AG09309 (cell line): ENCODE data around the gene NSD2.

ENCODE experiments used
- DNase-seq: peaks from one replicate; pipeline ENCODE4 v3.0.0-alpha.2; 2010; ENCODE audit warnings: low read depth
- H3K4me3 ChIP-seq: 2 replicates; pipeline ENCODE4 v1.5.1; 2011; ENCODE audit warnings: mild to moderate bottlenecking, low read depth, low read length, moderate library complexity; ENCODE audit not compliant: control insufficient read depth
- TF ChIP-seq, protein P1 (sequence below): IDR thresholded peaks from 2 replicates; pipeline ENCODE4 v1.5.1; 2011; ENCODE audit warnings: mild to moderate bottlenecking, low read depth, low read length, inconsistent platforms; ENCODE audit not compliant: insufficient read depth, control insufficient read depth; ENCODE audit errors: missing control alignments

Gene NSD2

DNA sequence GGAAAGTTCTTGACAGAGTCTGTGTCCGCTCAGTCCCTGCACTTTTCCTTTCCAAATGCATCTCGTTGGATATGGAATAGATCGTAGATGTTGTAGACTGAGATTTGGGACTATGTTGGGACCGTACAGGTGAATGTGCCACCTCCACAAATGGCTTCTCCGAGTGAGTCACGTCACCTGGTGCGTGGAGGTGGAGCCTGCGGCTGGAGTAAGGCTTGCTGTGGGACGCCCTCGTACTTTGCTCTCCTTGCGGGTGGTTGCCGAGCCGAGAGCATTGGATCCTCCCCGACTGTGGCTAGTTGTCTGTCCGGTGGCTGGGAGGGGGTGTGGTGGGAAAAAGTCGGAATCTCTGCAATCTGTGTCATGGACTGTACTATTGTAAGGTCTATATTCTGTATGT lies 77.0 kb downstream of the NSD2 start:
- TF ChIP-seq, protein P1, sequence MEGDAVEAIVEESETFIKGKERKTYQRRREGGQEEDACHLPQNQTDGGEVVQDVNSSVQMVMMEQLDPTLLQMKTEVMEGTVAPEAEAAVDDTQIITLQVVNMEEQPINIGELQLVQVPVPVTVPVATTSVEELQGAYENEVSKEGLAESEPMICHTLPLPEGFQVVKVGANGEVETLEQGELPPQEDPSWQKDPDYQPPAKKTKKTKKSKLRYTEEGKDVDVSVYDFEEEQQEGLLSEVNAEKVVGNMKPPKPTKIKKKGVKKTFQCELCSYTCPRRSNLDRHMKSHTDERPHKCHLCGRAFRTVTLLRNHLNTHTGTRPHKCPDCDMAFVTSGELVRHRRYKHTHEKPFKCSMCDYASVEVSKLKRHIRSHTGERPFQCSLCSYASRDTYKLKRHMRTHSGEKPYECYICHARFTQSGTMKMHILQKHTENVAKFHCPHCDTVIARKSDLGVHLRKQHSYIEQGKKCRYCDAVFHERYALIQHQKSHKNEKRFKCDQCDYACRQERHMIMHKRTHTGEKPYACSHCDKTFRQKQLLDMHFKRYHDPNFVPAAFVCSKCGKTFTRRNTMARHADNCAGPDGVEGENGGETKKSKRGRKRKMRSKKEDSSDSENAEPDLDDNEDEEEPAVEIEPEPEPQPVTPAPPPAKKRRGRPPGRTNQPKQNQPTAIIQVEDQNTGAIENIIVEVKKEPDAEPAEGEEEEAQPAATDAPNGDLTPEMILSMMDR, result no peak
- DNase-seq, result no peak
- H3K4me3 ChIP-seq, result no peak overlapping the region

DNA sequence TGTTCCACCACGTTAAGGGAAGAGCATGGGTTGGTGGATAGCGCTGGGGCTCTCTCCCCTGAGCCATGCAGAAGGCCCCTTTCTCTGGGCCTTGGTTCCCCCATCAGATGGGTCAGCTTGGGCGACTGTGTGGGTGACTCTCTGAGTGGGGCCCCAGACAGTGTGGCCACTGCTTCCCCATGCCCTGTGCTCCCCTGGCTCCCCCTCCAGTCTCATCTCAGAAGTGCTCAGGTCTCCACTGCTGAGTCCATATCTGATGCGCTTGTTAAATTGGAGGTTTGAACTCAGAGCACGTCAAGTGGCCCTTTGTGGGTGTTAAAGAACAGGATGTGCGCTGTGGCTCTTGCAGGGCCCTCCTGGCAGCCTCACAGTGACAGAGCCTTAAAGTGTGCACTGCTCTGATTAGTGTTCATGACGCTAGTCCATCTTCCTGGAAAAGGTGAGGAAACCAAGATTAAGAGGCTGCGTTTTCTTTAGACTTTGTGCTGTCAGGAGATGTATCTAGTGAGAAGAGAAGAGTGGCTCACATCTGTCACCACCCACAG lies 77.8 kb downstream of the NSD2 start:
- no peak overlapping the region for H3K4me3 ChIP-seq
- TF ChIP-seq, protein P1, result no peak
- DNase-seq, result no peak

DNA sequence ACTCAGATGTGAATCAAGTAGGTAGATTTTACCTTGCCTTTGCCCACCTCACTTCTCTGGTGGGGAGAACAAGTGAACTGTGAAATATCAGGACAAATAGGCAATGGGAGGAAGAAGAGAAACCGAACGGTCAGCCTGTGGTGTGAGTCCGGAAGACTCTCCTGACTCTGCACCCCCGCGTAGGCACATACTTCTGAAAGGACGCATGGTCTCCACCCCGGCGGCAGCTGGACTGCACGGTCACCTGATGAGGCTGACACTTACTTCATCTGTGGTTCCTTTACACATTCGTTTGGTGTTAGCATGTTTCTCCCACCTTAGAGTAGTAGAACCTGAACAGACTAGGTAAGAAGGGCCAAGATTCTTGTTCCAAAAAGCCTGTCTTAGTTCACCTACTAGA lies 79.2 kb downstream of the NSD2 start:
- no peak overlapping the region for H3K4me3 ChIP-seq
- TF ChIP-seq, protein P1, result no peak
- DNase-seq, result no peak

DNA sequence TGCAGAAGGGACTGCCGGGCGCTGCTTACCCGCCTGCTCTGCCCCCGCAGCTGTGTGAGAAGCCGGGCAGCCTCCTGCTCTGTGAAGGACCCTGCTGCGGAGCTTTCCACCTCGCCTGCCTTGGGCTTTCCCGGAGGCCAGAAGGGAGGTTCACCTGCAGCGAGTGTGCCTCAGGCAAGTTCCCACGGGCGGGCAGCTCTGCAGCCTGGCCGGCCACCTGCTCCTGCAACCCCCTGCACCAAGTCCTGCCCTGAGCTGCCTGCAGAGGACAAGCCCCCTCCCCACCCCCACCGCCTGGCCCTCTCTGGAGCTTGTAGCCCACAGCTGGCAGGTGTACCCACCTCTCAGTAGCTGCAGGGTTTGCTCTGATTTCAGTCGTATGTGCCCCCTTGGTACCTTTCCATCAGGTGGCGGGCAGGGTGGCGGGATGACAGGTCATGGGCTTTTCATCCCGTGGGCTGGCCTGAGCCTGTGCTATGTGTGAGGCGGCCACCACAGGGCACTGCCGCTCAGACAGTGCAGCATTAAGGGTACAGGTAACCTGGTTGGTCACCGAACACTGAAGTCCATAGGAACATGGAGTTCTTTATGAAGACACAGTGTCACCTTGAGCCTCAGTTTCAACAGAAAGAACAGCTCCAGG lies 81.0 kb downstream of the NSD2 start:
- H3K4me3 ChIP-seq, result no peak overlapping the region
- no peak for DNase-seq
- TF ChIP-seq, protein P1, result no peak

DNA sequence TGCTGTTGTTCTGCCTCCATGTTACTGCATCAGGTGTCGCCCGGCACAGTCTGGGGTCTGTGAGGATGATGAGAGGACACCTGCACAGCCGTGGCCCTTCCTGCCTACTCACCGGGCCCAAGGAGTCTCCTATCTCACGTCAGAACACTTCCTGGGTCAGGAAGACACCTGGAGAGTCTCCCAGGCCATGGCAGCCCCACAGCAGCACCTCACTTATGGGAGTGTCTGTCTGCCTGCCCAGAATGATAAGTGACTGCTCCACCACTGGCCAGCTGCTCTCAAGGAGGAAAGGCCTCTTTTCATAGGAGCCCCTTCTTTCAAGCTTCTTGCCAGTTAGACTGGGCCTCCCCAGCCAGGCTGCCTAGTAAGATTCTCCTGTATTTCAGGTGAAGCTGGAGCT lies 81.5 kb downstream of the NSD2 start:
- no peak overlapping the region for H3K4me3 ChIP-seq
- no peak for DNase-seq
- TF ChIP-seq, protein P1, result no peak

DNA sequence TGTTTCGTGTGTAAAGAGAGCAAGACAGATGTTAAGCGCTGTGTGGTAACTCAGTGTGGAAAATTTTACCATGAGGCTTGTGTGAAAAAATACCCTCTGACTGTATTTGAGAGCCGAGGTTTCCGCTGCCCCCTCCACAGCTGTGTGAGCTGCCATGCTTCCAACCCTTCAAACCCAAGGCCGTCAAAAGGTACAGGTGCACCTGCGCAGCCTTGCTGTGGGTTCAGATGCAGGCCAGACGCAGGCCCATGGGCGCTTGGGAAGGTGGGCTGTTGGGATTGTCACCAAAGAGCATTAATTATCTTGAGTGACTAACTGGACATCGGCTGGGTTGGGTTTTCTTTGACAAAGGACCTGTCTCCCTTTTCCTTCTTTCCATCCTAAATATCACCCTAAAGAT lies 82.1 kb downstream of the NSD2 start:
- TF ChIP-seq, protein P1, result no peak
- no peak overlapping the region for H3K4me3 ChIP-seq
- DNase-seq, result no peak
